Spleen (tissue), 7 donors: ENCODE results near the gene CDKN2A.

Experiments
- CTCF ChIP-seq, 11 experiments: fragments of 200-600 bp in 7 of 11; fragments of 450-650 bp in 4 of 11; sonication (generic) in 4 of 11; IDR thresholded peaks in 8 of 11; conservative IDR thresholded peaks in 3 of 11; 1 replicate in 7 of 11; 2 replicates in 4 of 11; pipeline versions ENCODE4 v1.4.0 to v1.8.0; 2016 to 2021; ENCODE audit warnings: antibody characterized with exemption in 11 of 11, inconsistent platforms in 4 of 11, mild to moderate bottlenecking in 1 of 11
- POLR2A ChIP-seq, 3 donors: fragments of 450-650 bp; IDR thresholded peaks; one replicate each; pipeline ENCODE4 v1.5.1; 2017; ENCODE audit warnings: antibody characterized with exemption in 3 of 3, mild to moderate bottlenecking in 1 of 3
- donor health status: DM: no; HTN: no; CAD: no; lungs with moderate emphysema.
- donor health status: DM: no; HTN: no; CAD: no.
- donor health status: DM: no; HTN: no; CAD: no.

GRCh38 chr9:22035591-22036011 is 41.4 kb upstream of the CDKN2A start:
- no peak for TF ChIP-seq CTCF (IDR thresholded peaks at IDR 0.05 in 8 of 11, conservative IDR thresholded peaks at IDR 0.05 in 3 of 11)
- TF ChIP-seq POLR2A (IDR thresholded peaks at IDR 0.05) = no peak
